Erythroblast (primary cell): ENCODE results near the gene ZNF331.

ENCODE experiments used
- DNase-seq, 2 experiments: peaks; one replicate each; lab custom pipeline; 2025; lab: John Stamatoyannopoulos, UW
- GATA1 ChIP-seq: IDR thresholded peaks from 2 replicates; pipeline ENCODE4 v1.6.1; 2011; ENCODE audit warnings: low read depth, mild to moderate bottlenecking, control low read depth, low read length, moderate library complexity
- POLR2A ChIP-seq: IDR thresholded peaks from 2 replicates; pipeline ENCODE4 v1.6.1; 2011; ENCODE audit warnings: mild to moderate bottlenecking, low read length

Gene ZNF331

DNA sequence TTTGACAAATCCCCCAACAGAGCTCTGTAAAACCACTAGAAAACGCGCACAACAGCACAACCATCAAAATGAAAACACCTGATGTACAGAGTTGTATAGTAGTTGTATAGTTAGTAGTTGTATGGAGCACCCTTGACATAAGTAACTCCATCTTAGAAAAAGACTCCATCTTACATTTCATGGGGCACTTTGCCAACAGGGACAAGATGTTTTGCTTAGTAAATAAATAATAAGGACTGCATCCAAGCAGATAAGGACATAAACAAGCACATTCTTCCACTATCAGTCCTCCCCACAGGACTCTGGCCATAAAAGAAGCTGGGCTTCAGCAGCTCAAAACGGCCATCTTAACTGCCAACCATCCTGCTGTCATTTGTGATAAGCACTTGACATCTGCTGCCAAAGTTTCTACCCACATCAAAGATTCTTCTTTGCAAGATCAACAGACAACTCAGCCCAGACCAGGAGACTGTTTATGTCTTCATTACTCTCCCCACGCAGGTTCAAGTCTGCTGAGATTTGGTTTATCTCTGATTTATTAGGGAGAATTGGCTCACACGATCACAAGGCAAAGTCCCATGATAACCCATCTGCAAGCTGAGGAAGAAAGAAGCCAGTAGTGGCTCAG, 20.7 kb upstream of the ZNF331 start:
- no peak for TF ChIP-seq GATA1
- no peak for TF ChIP-seq POLR2A
- DNase-seq, result peak; percentile 83 to 93

DNA sequence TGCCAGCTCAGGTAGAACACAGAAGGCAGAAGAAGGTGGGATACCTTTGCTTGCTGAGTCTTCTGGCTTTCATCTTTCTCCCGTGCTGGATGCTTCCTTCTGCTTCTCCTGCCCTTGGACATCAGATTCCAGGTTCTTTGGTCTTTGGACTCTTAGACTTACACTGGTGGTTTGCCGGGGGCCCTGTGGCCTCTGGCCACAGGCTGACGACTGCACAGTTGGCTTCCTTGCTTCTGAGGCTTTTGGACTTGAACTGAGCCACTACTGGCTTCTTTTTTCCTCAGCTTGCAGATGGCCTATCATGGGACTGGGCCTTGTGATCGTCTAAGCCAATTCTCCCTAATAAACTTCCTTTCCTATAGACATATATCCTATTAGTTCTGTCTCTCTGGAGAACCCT, 19.8 kb upstream of the ZNF331 start:
- TF ChIP-seq GATA1 (no peak), POLR2A (no peak)
- no peak for DNase-seq

DNA sequence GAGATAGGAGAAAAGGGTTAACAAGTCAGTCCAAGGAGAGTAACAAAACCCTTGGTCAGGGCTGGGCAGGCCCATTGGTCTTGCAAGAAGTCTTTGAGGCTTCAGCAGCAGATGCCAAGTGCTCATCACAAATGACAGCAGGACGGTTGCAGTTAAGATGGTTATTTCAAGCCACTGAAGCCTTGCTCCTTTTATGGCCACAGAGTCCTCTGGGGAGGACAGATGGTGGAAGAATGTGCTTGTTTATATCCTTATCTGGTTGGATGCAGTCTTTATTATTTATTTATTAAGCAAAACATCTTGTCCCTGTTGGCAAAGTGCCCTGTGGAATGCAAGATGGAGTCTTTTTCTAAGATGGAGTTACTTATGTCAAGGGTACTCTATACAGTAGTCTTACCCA, 19.2 kb upstream of the ZNF331 start:
- TF ChIP-seq POLR2A (no peak), GATA1 (no peak)
- peak in 1 of 2 experiments; percentile 58 for DNase-seq

DNA sequence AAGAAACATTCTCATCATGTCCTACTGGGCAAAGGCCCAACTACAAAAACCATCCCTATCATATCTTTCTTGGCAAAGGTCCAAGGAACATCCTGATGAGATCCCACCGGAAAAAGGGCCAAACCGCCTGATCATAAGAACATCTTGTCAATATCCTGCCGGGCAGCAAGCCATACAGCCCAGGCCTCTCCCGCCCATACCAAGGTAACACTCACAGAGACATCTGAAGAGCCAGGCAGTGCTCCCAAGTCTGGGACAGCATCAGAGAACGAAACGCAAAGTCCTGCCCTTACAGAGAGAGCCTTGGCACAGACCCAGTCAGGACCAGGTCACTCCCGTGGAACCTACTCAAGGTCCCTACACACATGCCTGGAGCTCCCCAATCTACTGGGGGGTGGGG, 18.5 kb upstream of the ZNF331 start:
- DNase-seq, result peak in 1 of 2 experiments; percentile 22
- TF ChIP-seq POLR2A, result no peak

GRCh38 chr19:53520163-53520546, 17.8 kb upstream of the ZNF331 start:
- DNase-seq, result no peak
- TF ChIP-seq POLR2A (no peak), GATA1 (no peak)

GRCh38 chr19:53520547-53521372, 17.2 kb upstream of the ZNF331 start:
- DNase-seq, result peak; percentile 95 to 97
- TF ChIP-seq GATA1 (no peak), POLR2A (peak; percentile 39)

DNA sequence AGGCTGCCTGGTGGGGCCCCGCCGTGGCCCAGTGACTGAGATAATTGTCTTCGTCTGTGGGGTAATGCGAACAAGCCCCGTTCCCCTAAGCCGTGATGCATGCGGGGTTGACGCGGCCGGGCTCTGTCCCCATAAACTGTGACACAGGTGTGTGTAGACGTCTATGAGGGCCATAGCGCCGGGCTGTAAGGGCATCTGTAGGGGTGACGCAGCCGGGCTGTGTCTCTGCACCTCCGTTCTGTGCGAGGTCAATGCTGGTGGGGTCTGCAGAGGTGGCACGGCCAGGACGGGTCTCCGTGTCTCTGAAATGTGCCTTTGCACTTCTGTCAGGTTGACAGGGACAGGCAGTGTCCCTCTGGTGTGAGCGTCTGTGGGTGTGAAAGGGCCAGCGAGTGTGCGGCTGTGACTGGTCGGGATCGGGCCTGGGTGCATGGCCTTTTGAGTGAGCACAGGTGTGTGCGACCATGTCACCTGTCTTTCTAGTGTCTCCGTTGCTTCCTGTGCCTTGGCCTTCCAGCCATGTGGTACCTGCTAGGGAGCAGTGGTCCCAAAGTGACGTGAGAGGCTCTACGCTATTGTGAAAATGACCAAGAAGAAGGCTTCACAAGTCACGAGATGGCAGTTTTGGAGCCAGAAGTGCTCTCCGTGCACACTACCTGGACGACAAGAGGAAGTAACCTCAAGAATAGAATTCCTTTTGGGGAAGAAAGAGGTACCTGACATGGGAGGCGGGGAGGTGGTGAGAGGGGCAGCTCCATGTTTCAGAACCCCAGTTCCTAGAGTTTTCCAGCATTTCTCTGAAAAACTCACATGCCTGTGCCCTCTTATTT, 16.4 kb upstream of the ZNF331 start:
- DNase-seq, result no peak
- TF ChIP-seq GATA1, result no peak
- no peak for TF ChIP-seq POLR2A

- DNase-seq, result no peak
- TF ChIP-seq GATA1 (no peak), POLR2A (no peak)
These were observed 12.0 kb upstream of the ZNF331 start for GRCh38 chr19:53525922-53526321.

GRCh38 chr19:53530622-53531021, 7.3 kb upstream of the ZNF331 start:
- DNase-seq, result no peak
- TF ChIP-seq POLR2A (no peak), GATA1 (no peak)

DNA sequence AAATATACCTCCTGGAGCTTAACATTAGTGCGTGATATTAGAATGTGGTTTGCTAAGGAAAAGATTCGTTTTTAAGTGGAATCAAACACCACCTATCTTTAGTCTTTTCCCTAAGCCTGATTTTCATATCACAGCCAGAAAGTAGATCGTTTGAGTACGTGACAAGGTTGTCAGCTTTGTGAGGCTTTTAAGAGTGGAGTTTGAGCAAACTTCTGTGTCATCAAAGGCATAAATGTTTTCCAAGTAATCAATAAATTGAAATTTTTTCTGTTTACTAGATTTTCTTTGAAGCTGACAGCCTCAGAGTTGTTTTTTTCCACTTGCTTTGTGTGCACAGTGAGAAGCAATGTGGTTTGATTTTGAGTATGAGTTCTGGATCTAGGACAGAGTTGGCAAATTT, 6.5 kb upstream of the ZNF331 start:
- TF ChIP-seq POLR2A (no peak), GATA1 (no peak)
- DNase-seq, result no peak

- DNase-seq, result no peak
- no peak for TF ChIP-seq GATA1
- TF ChIP-seq POLR2A, result no peak
These were observed 5.6 kb upstream of the ZNF331 start for GRCh38 chr19:53532362-53532761.

GRCh38 chr19:53536225-53536548, 1.8 kb upstream of the ZNF331 start:
- DNase-seq, result no peak
- TF ChIP-seq GATA1, result no peak
- no peak for TF ChIP-seq POLR2A

DNA sequence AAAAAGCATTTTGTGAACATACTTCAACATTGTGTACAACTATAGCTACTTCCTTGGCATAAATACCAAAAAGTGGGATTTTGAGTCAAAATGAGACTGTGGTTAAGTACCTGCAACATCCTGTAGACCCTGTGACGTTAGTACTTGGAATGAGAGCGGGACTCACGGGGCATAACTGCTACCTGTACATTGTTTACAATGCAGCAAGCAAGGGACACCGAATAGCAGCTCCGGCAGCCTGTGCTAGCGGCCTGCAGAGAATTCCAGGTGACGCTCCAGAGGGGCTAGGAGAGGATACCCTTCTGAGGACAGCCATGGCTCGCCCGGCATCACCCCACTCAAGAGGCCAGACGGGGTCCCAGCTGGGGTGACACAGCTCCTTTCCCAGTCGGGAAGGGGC, 824 bp upstream of the ZNF331 start:
- TF ChIP-seq POLR2A (no peak), GATA1 (no peak)
- no peak for DNase-seq

DNA sequence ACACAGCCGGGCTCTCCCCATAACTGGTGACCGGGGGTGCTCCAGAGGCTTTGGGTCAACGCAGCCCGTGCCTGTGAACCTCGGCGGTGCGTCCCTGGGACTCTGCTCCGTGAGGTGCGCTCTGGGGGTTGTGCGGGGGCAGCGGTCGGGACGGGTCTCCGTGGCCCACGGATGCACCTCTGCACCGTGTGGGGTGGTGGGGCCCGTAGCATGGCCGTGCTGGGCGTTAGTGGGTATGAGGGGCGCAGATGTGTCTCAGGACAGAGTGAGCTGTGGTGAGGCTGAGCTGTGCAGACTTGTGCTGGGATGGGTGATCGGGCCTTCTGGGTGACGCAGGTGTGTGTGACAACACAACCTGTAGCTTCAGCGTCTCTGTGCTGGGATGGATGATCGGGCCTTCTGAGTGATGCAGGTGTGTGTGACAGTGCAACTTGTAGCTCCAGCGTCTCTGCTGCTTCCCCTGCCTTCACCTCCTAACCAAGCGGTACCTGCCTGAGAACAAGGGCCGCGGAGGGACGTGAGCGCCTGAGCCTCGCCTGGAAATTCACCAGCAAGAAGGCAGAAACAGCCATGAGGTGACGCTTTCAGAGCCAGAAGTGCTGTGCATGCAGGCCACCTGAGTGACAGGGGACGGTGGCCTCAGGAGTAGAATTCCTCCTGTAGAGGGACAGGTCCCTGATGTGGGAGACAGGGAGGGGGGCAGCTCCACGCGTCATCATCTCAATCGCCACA, 599 bp downstream of the ZNF331 start:
- peak; percentile 56 for TF ChIP-seq POLR2A
- TF ChIP-seq GATA1, result no peak
- DNase-seq, result no peak
